ENCODE results near the gene MMGT1. TPM values are rescaled to one million over a fixed set of nuclear protein-coding genes. Genes with fewer than 3 reads are reported as not detected.

MMGT1 gene
- total RNA-seq, 1 donor from 2014 or later: 26.0 TPM

DNA sequence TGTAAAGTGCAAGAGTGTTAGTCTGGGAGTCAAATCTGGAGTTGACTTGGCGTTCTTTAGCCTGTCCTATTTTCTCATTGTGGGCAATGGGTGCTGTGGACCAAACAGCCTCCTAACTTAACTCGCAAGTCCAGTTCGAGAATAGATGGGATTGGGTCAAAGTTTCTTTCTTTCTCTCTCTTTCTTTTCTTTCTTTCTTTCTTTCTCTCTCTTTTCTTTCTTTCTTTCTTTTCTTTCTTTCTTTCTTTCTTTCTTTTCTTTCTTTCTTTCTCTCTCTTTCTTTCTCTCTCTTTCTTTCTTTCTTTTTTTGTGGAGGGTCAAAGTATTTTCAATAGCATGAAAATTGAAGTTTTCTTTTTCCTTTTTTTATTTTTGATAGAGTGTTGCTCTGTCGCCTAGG is 14.5 kb upstream of the MMGT1 start:
- Histone ChIP-seq H3K79me2 (ENCODE audit: low read depth) (peaks cover 60% of the 10 kb centered on the region), H3K27me3 (no peaks in the 10 kb centered on the region), H3K27ac (no peak overlapping the region), H2AFZ (replicated peaks) (no peak overlapping the region), H3K4me3 (no peak overlapping the region), H3K4me1 (no peaks in the 10 kb centered on the region), H4K20me1 (ENCODE audit: low read depth) (no peaks in the 10 kb centered on the region), H3K36me3 (no peaks in the 10 kb centered on the region), H3K9ac (no peak overlapping the region), H3K4me2 (peak overlapping the region; percentile 18), H3K9me3 (ENCODE audit: low read depth) (peaks cover 3% of the 10 kb centered on the region), H3F3A (ENCODE audit: low read depth) (no peaks in the 10 kb centered on the region)
- TF ChIP-seq, protein P1, sequence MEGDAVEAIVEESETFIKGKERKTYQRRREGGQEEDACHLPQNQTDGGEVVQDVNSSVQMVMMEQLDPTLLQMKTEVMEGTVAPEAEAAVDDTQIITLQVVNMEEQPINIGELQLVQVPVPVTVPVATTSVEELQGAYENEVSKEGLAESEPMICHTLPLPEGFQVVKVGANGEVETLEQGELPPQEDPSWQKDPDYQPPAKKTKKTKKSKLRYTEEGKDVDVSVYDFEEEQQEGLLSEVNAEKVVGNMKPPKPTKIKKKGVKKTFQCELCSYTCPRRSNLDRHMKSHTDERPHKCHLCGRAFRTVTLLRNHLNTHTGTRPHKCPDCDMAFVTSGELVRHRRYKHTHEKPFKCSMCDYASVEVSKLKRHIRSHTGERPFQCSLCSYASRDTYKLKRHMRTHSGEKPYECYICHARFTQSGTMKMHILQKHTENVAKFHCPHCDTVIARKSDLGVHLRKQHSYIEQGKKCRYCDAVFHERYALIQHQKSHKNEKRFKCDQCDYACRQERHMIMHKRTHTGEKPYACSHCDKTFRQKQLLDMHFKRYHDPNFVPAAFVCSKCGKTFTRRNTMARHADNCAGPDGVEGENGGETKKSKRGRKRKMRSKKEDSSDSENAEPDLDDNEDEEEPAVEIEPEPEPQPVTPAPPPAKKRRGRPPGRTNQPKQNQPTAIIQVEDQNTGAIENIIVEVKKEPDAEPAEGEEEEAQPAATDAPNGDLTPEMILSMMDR (IDR thresholded peaks at IDR 0.05): no peak
- TF ChIP-seq EZH2 (IDR thresholded peaks at IDR 0.05) (no peak), EZH2phosphoT487 (IDR thresholded peaks at IDR 0.05) (no peak)
- H3K9me3 Mint-ChIP-seq: peaks cover 13% of the 10 kb centered on the region
- H3K27me3 Mint-ChIP-seq (ENCODE audit: insufficient read depth, low read depth): no peaks in the 10 kb centered on the region
- no peak overlapping the region for H3K4me3 Mint-ChIP-seq
- peaks cover 11% of the 10 kb centered on the region for H3K4me1 Mint-ChIP-seq
- no peak overlapping the region for H3K27ac Mint-ChIP-seq
- no peak for DNase-seq (ENCODE audit: low spot score)
- peaks cover 2% of the 10 kb centered on the region for H3K36me3 Mint-ChIP-seq

- H3K27ac ChIP-seq: no peak overlapping the region
- peak overlapping the region; percentile 57 for H2AFZ ChIP-seq (replicated peaks)
- no peaks in the 10 kb centered on the region for H3K9me3 ChIP-seq (ENCODE audit: low read depth)
- H3F3A ChIP-seq (ENCODE audit: low read depth): no peaks in the 10 kb centered on the region
- Mint-ChIP-seq H3K36me3 (peaks cover 2% of the 10 kb centered on the region), H3K9me3 (peaks cover 10% of the 10 kb centered on the region), H3K4me1 (peaks cover 11% of the 10 kb centered on the region), H3K27me3 (ENCODE audit: insufficient read depth, low read depth) (peaks cover 3% of the 10 kb centered on the region), H3K4me3 (peak overlapping the region; percentile 92), H3K27ac (no peak overlapping the region)
- no peaks in the 10 kb centered on the region for H4K20me1 ChIP-seq (ENCODE audit: low read depth)
- TF ChIP-seq EZH2 (IDR thresholded peaks at IDR 0.05) (no peak), EZH2phosphoT487 (IDR thresholded peaks at IDR 0.05) (no peak)
- TF ChIP-seq, protein P1 (IDR thresholded peaks at IDR 0.05): no peak
- peaks cover 48% of the 10 kb centered on the region for H3K79me2 ChIP-seq (ENCODE audit: low read depth)
- no peaks in the 10 kb centered on the region for H3K36me3 ChIP-seq
- no peak overlapping the region for H3K9ac ChIP-seq
- H3K4me1 ChIP-seq: no peaks in the 10 kb centered on the region
- peak overlapping the region; percentile 66 for H3K4me3 ChIP-seq
- H3K27me3 ChIP-seq: no peaks in the 10 kb centered on the region
- DNase-seq (ENCODE audit: low spot score): peak; percentile 20
- peak overlapping the region; percentile 75 for H3K4me2 ChIP-seq
Measured at GRCh38 chrX:135985973-135986310, 12.2 kb upstream of the MMGT1 start.

DNA sequence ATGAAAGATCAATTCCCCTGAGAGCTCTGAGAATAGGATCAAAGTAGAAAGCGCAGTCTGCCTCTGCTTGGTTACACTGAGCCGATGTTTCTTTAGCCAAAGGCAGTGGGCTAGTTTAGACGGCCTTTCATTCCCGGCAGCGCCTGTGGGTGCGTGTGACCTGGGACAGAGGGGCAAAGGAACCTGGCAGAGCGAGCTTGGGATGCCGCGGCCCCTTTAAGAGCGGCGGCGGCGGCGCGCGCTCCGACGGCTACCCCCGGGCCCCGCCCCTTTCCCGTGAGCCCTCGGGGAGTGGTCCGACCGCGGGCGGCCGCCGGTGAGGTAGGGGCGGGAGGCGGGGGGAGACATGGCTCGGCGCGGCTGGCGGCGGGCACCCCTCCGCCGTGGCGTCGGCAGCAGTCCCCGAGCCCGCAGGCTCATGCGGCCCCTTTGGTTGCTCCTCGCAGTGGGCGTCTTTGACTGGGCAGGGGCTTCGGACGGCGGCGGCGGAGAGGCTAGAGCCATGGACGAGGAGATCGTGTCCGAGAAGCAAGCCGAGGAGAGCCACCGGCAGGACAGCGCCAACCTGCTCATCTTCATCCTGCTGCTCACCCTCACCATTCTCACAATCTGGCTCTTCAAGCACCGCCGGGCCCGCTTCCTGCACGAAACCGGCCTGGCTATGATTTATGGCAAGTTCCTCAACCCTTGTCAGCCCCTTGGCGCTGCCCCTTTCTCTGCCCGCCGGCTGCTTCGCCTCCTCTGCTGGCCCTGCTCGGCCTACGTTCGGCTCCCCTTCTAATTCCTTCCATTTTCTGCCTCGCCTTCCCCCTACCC is 11.6 kb upstream of the MMGT1 start, which contains the start of gene SLC9A6:
Gene SLC9A6 (plus strand): TSS at position 279 of the 816 bp plus-strand sequence. CDS start 224 bp downstream, at position 503.
- DNase-seq (ENCODE audit: low spot score): peak; percentile 89
- no peaks in the 10 kb centered on the region for H3F3A ChIP-seq (ENCODE audit: low read depth)
- H3K27ac Mint-ChIP-seq: no peak within 1 kb of the TSS
- no peaks in the 10 kb centered on the region for H3K27me3 ChIP-seq
- no peaks in the 10 kb centered on the region for H3K9me3 ChIP-seq (ENCODE audit: low read depth)
- peaks cover 46% of the 10 kb centered on the region for H3K79me2 ChIP-seq (ENCODE audit: low read depth)
- no peak within 1 kb of the TSS for H3K9ac ChIP-seq
- peaks cover 11% of the 10 kb centered on the region for H3K4me1 Mint-ChIP-seq
- H2AFZ ChIP-seq (replicated peaks): peak within 1 kb of the TSS; percentile 57
- H3K4me2 ChIP-seq: peak within 1 kb of the TSS; percentile 75
- TF ChIP-seq EZH2 (IDR thresholded peaks at IDR 0.05) (no peak), EZH2phosphoT487 (IDR thresholded peaks at IDR 0.05) (no peak)
- TF ChIP-seq, protein P1 (IDR thresholded peaks at IDR 0.05): no peak
- no peaks in the 10 kb centered on the region for H3K36me3 ChIP-seq
- H3K27me3 Mint-ChIP-seq (ENCODE audit: insufficient read depth, low read depth): peaks cover 3% of the 10 kb centered on the region
- H3K27ac ChIP-seq: no peak within 1 kb of the TSS
- no peaks in the 10 kb centered on the region for H3K4me1 ChIP-seq
- H4K20me1 ChIP-seq (ENCODE audit: low read depth): no peaks in the 10 kb centered on the region
- peak within 1 kb of the TSS; percentile 66 for H3K4me3 ChIP-seq
- H3K4me3 Mint-ChIP-seq: peak within 1 kb of the TSS; percentile 92
- peaks cover 10% of the 10 kb centered on the region for H3K9me3 Mint-ChIP-seq
- H3K36me3 Mint-ChIP-seq: no peaks in the 10 kb centered on the region

Data from neural progenitor cell (in vitro differentiated cells).